ENCODE results near the gene STAB1. TPM values are rescaled to one million over a fixed set of nuclear protein-coding genes. Genes with fewer than 3 reads are reported as not detected.

Gene STAB1
- total RNA-seq, 1 donor from 2014 or later = 404 TPM

DNA sequence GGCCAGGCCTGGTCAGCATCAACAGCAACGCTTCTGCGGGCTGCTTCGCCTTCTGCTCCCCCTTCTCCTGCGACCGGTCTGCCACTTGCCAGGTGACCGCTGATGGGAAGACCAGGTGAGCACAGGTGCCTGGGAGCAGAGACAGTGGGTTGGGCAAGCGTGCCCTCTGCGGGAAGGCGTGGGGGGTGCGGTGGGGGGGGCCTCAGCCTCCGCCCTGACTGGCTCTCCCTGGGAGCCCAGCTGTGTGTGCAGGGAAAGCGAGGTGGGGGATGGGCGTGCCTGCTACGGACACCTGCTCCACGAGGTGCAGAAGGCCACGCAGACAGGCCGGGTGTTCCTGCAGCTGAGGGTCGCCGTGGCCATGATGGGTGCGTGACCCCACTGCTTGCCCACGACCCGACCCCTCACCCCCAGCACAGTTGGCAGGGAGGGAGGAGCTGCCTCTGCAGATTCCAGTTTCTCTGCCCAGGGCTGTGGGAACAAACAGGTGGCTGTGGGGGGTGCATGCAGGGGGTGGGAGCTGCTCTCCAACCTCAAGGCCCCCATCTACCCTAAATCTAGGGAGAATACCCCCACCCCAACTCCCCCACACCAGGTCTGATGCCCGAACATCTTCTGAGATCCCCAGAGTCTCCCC, 8.8 kb downstream of the STAB1 start:
- DNase-seq (ENCODE audit: extremely low read depth, low read depth, low spot score) = no peak

DNA sequence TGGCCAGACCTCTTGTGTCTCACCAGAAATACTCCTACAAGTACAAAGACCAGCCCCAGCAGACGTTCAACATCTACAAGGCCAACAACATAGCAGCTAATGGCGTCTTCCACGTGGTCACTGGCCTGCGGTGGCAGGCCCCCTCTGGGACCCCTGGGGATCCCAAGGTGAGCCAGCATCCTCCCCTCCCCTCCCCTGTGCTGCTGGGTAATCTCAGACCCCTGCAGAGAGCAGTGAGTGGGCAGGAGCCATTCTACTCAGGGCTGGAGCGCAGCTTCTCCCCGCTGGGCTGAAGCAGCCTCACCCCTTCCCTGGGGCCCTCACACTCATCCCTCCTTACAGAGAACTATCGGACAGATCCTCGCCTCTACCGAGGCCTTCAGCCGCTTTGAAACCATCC, 9.8 kb downstream of the STAB1 start:
- DNase-seq (ENCODE audit: extremely low read depth, low read depth, low spot score) = no peak

DNA sequence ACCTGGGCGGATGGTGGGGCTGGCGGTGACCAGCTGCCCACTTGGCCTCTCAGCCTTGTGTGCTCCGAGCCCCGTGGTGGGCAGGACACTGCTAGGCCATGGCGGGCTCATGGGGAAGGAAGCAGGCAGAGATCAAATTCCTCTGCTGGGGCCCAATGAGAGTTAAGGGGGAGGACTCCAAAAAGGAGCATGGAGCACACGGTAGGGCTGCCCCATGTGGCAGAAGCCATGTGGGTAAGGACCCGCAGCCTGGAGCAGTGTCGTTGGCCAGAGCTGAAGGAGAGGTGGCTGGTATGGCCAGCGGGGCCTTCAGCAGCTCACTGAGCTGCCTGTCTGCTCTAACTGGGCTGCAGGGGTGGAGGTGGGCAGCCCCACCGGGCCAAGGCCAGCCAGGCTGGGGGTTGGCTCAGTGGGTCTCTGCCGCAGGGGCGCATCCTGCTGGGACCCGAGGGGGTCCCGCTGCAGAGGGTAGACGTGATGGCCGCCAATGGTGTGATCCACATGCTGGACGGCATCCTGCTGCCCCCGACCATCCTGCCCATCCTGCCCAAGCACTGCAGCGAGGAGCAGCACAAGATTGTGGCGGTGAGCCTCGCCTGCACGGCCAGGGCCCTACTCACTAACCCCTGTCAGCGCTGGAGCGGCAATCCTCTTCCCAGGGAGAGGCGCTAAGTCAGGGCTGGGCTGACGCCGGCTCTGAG, 11.3 kb downstream of the STAB1 start:
- no peak for DNase-seq (ENCODE audit: extremely low read depth, low read depth, low spot score)

DNA sequence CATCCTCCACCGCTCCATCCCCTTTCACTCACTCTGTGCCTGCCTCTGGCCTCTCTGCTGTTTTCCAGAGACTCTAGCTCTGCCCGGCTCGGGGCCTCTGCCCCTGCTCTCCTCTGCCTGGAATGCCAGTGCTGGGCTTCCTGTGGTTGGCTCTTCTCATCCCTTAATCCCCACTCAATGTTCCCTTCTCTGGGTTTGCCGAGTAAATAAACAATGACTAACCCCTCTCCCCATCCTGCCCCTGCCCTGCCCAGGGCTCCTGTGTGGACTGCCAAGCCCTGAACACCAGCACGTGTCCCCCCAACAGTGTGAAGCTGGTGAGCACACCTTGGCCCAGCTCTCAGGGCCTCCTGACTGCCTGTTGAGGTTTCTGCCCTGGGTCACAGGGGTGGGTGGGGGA, 12.2 kb downstream of the STAB1 start:
- no peak for DNase-seq (ENCODE audit: extremely low read depth, low read depth, low spot score)

DNA sequence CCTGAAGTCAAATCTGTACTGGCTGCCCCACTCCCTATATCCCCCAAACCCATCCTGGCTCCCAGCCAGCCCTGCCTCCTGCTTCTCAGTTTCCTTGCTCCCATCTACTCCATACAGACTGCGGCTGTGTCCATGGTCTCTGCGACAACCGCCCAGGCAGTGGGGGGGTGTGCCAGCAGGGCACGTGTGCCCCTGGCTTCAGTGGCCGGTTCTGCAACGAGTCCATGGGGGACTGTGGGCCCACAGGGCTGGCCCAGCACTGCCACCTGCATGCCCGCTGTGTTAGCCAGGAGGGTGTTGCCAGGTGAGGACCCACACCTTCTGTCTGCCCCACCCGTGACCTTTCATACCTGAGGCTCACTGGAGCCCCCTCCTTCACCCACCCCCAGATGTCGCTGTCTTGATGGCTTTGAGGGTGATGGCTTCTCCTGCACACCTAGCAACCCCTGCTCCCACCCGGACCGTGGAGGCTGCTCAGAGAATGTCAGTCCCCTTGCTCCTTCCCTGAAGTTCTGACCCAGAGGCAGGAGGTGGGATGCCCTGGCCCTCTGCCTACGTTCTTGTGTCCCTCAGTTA, 14.7 kb downstream of the STAB1 start:
- DNase-seq (ENCODE audit: extremely low read depth, low read depth, low spot score) = no peak

DNA sequence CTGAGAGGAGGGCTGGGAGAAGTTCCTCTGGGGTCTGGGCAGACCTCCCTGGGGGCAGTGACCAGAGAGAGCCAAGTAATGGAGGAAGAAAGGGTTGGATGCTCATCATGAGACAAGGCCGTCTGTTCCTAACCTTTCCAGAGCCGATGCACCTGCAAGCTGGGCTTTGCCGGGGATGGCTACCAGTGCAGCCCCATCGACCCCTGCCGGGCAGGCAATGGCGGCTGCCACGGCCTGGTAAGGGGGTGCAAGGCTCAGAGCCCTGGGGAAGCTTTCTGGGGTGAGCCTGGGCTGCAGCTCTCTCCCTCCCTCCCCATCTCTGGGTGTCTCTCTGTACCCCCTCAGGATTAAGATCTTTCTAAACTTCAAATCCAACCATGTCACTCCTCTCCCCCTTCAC, 16.4 kb downstream of the STAB1 start:
- no peak for DNase-seq (ENCODE audit: extremely low read depth, low read depth, low spot score)

DNA sequence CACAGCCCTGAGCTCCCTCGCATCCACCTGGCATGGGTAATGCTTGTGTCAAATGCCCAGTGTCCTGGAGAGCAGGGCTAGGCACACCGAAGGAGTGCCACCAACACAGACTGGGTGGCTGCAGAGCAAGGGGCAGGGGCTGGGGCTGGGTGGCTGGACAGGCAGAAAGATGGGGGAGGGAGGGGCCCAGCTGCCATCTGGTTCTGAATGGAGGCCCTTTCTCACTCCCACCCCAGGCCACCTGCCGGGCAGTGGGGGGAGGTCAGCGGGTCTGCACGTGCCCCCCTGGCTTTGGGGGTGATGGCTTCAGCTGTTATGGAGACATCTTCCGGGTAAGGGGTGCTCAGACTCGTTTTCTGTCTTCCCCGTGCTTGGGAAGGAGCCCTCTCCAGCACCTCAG, 17.0 kb downstream of the STAB1 start:
- no peak for DNase-seq (ENCODE audit: extremely low read depth, low read depth, low spot score)

DNA sequence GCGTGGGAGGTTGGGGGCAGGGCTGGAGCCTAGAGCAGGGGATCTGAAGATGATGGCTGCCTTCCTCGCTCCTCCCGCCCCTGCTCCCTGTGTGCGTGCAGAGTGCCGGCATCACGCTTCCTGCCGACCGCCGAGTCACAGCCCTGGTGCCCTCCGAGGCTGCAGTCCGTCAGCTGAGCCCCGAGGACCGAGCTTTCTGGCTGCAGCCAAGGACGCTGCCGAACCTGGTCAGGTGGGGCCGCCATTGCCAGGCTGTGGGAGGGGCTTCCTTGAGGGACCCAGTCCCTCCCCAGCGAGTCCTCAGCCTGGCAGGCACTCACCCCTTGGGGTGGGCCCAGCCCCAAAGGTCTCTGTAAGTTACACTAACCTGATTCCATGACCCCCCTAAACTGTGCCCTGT, 17.6 kb downstream of the STAB1 start:
- DNase-seq (ENCODE audit: extremely low read depth, low read depth, low spot score) = no peak

DNA sequence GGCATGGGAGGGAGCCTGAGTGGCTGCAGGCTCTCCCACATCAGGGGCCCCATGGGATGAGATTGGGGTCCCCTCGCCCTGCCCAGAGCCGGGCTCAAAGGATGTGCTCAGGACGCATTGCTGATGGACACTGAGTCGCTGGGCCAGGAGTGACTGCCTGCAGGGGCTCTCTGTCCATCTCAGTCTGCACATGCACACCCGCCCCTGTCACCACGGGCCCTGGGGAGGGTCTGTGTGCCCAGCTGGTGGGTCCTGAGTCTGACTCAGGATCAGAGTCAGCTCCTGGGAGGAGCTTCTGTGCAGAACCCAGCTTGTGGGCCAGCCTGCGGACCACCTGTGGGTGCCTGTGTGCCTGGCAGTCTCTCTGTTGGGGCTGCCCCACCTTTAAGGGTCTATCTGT, 18.1 kb downstream of the STAB1 start:
- DNase-seq (ENCODE audit: extremely low read depth, low read depth, low spot score) = no peak

DNA sequence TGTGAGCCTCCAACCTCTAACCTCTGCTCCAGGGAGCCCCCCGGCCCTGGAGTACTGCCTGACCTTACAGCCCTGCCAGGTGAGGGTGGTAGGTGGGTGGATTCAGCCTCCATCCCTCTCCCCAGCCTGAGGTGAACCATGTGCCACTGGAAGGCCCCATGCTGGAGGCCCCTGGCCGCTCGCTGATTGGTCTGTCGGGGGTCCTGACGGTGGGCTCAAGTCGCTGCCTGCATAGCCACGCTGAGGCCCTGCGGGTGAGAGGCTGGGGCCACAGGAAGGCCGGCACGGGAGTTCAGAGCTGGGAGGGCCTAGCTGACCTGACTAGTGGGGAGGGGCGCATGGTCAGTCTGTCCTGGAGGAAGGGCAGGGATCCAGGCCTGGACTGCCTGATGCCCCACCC, 19.4 kb downstream of the STAB1 start:
- DNase-seq (ENCODE audit: extremely low read depth, low read depth, low spot score) = no peak

DNA sequence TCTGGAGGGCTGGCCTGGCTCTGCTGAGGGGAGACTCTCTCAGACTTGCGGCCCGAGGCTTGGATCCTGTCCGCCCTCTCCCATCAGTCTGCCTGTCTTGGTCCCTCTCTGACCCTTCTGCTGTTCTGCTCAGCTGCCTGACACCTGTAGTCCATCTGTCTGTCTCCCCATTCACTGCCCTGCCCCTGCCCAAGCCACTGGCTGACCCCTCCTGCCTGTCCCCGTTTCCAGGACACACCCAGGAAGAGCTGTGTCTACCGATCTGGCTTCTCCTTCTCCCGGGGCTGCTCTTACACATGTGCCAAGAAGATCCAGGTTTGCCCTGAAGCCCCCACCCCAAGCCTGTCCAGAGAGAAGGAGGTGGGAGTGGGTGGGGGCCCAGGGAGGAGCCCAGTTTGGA, 20.1 kb downstream of the STAB1 start:
- no peak for DNase-seq (ENCODE audit: extremely low read depth, low read depth, low spot score)

DNA sequence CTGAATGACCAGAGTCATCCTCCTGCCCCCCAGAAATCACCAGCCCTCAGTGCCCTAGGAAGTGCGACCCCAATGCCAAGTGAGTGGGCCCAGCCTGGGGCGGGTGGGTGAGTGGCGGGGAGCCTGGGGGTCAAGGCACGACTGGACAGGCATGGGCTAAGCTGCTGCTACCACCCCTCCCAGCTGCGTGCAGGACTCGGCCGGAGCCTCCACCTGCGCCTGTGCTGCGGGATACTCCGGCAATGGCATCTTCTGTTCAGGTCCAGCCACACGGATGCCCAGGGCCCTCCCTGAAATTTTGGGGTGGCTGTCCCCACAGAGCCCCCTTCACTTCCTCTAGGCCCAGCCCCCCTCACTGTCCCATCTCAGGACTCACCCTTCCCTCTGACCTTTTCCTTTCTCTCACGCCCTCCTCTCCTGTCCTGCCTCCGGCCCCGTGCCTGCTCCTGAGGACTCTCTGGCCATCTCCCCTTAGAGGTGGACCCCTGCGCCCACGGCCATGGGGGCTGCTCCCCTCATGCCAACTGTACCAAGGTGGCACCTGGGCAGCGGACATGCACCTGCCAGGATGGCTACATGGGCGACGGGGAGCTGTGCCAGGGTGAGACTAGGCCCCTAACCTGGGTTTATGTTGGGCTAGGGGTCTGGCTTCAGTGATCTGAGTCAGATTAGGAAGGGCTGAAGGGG, 21.5 kb downstream of the STAB1 start:
- no peak for DNase-seq (ENCODE audit: extremely low read depth, low read depth, low spot score)

DNA sequence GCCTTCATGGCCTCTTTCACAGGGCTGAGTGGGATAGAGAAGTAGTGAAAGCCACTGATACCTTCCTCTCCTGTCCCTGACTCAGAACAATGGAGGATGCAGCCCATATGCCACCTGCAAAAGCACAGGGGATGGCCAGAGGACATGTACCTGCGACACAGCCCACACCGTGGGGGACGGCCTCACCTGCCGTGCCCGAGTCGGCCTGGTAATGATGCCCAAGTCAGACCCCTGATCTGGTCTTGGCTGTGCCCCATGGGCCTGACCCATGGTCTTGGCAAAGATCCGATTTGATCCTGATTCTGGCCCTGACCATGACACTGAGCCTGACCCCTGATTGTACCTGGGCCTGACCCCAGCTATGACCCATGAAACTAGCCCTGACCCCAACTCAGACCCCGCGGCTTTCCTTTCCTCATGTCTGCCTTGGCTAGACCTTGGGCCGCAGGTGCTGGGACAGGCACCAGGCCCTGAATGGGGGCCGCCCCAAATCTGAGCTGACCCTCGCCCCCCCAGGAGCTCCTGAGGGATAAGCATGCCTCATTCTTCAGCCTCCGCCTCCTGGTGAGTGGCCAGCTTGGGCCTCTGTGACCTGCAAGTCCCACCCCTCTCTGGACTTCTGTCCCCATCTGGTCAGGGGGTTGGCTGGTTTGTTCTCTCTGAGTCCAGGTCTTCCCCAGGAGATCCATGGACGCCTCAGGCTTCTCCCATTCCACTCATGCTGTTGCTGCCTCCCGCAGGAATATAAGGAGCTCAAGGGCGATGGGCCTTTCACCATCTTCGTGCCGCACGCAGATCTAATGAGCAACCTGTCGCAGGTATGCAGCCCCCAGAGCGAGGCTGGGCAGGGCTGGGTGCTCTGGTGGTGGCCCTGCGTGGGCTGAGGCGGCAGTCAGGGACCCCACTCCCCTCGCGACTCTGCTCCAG, 22.9 kb downstream of the STAB1 start:
- DNase-seq (ENCODE audit: extremely low read depth, low read depth, low spot score) = no peak

DNA sequence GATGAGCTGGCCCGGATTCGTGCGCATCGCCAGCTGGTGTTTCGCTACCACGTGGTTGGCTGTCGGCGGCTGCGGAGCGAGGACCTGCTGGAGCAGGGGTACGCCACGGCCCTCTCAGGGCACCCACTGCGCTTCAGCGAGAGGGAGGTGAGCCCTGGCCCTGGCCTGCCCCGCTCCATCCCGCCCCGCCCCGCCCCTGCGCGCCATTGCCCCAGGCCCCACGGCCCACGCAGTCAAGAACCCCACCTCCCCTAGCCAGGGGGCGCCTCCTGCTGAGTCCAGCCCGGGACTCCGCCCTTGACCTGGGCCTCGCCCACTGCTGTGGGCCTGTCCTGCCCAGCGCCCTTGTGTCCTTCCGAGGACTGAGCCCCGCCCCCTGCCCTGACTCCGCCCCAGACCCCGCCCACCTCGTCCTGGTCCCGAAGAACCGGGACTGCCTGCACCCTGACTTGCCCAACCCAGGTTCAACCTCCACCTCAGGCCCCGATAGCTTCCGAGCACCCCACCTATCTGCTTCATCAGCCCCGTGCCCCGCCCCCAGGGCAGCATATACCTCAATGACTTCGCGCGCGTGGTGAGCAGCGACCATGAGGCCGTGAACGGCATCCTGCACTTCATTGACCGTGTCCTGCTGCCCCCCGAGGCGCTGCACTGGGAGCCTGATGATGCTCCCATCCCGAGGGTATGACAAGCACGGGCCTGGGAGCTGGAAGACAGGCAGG, 23.7 kb downstream of the STAB1 start:
- DNase-seq (ENCODE audit: extremely low read depth, low read depth, low spot score) = no peak

DNA sequence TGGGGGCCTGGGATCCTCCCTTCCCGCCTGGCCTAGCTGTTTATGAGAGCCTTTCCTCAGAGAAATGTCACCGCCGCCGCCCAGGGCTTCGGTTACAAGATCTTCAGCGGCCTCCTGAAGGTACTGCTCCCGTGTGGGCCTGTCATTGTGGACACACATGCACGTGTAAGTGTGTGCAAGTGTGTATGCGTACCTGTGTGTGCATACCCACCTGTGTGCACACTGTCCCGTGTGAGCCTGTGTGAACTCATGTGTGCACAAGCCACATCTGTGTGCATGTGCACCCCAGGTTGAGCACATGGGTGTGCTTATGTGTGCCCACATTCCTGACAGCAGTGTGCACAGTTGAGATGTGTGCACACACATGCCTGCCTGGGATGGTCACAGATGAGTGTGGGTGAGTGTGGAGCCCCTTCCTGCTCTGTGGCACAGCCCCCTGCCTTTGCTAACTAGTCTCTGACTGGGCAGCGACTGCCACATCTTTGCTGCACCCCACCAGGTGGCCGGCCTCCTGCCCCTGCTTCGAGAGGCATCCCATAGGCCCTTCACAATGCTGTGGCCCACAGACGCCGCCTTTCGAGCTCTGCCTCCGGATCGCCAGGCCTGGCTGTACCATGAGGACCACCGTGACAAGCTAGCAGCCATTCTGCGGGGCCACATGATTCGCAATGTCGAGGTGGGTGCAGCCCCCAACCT, 24.5 kb downstream of the STAB1 start:
- DNase-seq (ENCODE audit: extremely low read depth, low read depth, low spot score) = no peak

DNA sequence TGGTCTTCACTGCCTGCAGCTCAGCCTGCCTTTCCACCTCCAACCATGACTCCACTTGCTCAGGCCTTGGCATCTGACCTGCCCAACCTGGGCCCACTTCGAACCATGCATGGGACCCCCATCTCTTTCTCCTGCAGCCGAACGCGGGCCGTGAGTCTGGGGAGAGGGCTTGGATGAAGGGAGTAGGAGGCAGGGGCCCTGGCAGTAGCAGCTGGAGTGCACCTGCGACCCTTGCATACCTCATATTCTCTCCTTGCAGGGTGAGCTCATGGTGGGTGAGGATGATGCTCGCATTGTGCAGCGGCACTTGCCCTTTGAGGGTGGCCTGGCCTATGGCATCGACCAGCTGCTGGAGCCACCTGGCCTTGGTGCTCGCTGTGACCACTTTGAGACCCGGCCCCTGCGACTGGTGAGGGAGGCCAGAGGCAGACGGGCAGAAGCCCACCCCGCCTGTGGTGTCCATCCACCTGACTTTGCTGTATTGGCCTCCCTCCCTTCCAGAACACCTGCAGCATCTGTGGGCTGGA, 25.1 kb downstream of the STAB1 start:
- no peak for DNase-seq (ENCODE audit: extremely low read depth, low read depth, low spot score)

DNA sequence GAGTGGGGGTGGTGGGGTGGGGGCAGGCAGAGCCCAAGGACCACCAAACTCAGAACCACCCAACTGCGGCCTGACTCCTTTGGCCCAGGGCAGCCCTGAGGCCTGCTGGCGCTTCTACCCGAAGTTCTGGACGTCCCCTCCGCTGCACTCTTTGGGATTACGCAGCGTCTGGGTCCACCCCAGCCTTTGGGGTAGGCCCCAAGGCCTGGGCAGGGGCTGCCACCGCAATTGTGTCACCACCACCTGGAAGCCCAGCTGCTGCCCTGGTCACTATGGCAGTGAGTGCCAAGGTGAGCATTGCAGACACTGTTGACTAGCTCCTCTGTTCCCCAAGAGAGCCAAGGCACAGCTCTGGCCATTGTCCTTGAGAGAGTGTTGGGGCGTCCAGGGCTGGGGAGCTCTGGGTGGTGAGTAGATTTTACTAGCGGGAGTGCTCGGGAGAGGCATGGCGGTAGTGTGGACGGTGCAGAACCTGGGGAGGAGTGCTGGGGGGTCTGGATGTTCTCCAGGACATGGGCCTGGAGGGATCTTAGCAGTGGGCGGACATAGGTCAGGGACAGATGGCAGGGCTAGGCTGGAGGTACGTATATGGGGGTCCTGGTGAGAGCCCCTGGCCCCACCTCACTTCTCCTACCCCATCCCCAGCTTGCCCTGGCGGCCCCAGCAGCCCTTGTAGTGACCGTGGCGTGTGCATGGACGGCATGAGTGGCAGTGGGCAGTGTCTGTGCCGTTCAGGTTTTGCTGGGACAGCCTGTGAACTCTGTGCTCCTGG, 25.8 kb downstream of the STAB1 start:
- DNase-seq (ENCODE audit: extremely low read depth, low read depth, low spot score) = no peak

DNA sequence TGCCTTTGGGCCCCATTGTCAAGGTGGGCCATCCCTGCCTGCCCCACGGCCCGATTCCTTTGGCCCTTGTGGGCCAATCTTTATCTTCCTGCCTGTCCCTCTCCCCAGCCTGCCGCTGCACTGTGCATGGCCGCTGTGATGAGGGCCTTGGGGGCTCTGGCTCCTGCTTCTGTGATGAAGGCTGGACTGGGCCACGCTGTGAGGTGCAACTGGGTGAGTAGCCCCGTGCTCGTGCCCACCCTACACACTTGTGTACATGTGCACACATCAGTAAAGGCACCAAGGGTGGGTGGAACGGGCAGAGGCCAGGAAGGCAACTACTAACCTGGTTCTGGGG, 26.3 kb downstream of the STAB1 start:
- DNase-seq (ENCODE audit: extremely low read depth, low read depth, low spot score) = no peak

All from glomerular endothelial cell (primary cell).